Ammon's horn (tissue), 1 donor: ENCODE data around the gene TNRC18.
"Not testable (repeated sequence)": the region's sequence is repeated elsewhere in the genome, so short reads cannot be mapped to it uniquely, and the experiment has no call there.

Experiments used
- DNase-seq: peaks from one replicate; pipeline ENCODE4 v3.0.0-alpha.2; 2016; ENCODE audit warnings: low spot score

Gene TNRC18

GRCh38 chr7:5269992-5270657, 153.5 kb downstream of the TNRC18 start:
- DNase-seq, result not testable (repeated sequence)

GRCh38 chr7:5267829-5268228, 155.8 kb downstream of the TNRC18 start:
- DNase-seq, result not testable (repeated sequence)

- no peak for DNase-seq
Observed at GRCh38 chr7:5266191-5267028, 157.2 kb downstream of the TNRC18 start.

GRCh38 chr7:5265320-5266190, 158.1 kb downstream of the TNRC18 start:
- DNase-seq, result no peak

- DNase-seq, result not testable (repeated sequence)
Observed at GRCh38 chr7:5263066-5263465, 160.6 kb downstream of the TNRC18 start.

- DNase-seq, result not testable (repeated sequence)
Observed at GRCh38 chr7:5260530-5261068, 163.0 kb downstream of the TNRC18 start.
